HCT116 (cell line): ENCODE measurements around the gene OR4D9. TPM values are rescaled to one million over a fixed set of nuclear protein-coding genes. Genes with fewer than 3 reads are reported as not detected.

Source experiments
- ATAC-seq: fragments of 200-7000 bp; cut with Tn5 transposase; 2 replicates; pipeline ENCODE4 v1.9.1; 2020; ENCODE audit warnings: mild to moderate bottlenecking, moderate library complexity
- BruUV-seq: library from RNA; stranded (reverse); fragments of 400-500 nt; replicated peaks from 2 replicates; lab custom pipeline; 2021; lab: Mats Ljungman, UMichigan
- CTCF ChIA-PET: fragments of 300-600 bp; sonication (Branson Sonifier 250); formaldehyde crosslinking; loops from one replicate; lab custom pipeline; 2021; ENCODE audit warnings: antibody characterized with exemption; lab: Charles Lee
- POLR2A ChIA-PET: fragments of 300-600, 350-600 bp; sonication (Branson Sonifier 250); formaldehyde crosslinking; loops from one replicate; lab custom pipeline; 2021; ENCODE audit warnings: antibody characterized with exemption; lab: Charles Lee
- RAD21 ChIA-PET, 2 experiments: fragments of 300-600 bp; sonication (Branson Sonifier 250); formaldehyde crosslinking; loops; one replicate each; lab custom pipeline; 2023; ENCODE audit warnings: low total read pairs in 2 of 2; ENCODE audit not compliant: uncharacterized antibody in 2 of 2, unreplicated experiment in 2 of 2, low non-redundant PET in 1 of 2; lab: Charles Lee
- DNase-seq: peaks from one replicate; pipeline ENCODE4 v3.0.0-alpha.2; 2010; ENCODE audit warnings: low read depth, low spot score
- H2AFZ ChIP-seq: fragments of 200-600 bp; shearing (Covaris generic), sonication (generic); 2 replicates; pipeline ENCODE4 v1.6.1; 2017; ENCODE audit warnings: low read depth, mixed run types, mixed read lengths, antibody characterized with exemption, low read length; ENCODE audit not compliant: poor library complexity, severe bottlenecking
- H3K27ac ChIP-seq: 2 replicates; pipeline ENCODE4 v1.5.1; 2012; ENCODE audit warnings: low read depth, low read length
- H3K27me3 ChIP-seq: fragments of 200-600 bp; sonication (generic); 2 replicates; pipeline ENCODE4 v1.6.1; 2016; ENCODE audit warnings: mixed run types, low read length, mixed read lengths; ENCODE audit not compliant: insufficient read depth
- H3K36me3 ChIP-seq, 2 experiments: fragments of 200-500 bp in 1 of 2; fragments of 200-600 bp in 1 of 2; sonication (Bioruptor generic) in 1 of 2; sonication (generic) in 1 of 2; 2 replicates each; pipeline versions ENCODE4 v1.5.1 to v1.6.1; 2014 to 2016; ENCODE audit warnings: low read length in 2 of 2, inconsistent platforms in 1 of 2, mixed read lengths in 1 of 2, mixed run types in 1 of 2; ENCODE audit not compliant: insufficient read depth in 2 of 2, control insufficient read depth in 1 of 2
- H3K4me1 ChIP-seq, 2 experiments: fragments of 200-600 bp in 1 of 2; sonication (generic) in 1 of 2; 2 replicates each; pipeline versions ENCODE4 v1.5.1 to v1.6.1; 2012 to 2017; ENCODE audit warnings: low read length in 2 of 2, inconsistent platforms in 1 of 2, mild to moderate bottlenecking in 1 of 2, mixed read lengths in 1 of 2, mixed run types in 1 of 2, moderate library complexity in 1 of 2; ENCODE audit not compliant: insufficient read depth in 2 of 2, control insufficient read depth in 1 of 2
- H3K4me2 ChIP-seq: fragments of 200-600 bp; sonication (generic); 2 replicates; pipeline ENCODE4 v1.6.1; 2017; ENCODE audit warnings: mixed run types, low read length, mixed read lengths
- H3K4me3 ChIP-seq, 2 experiments: fragments of 200-600 bp in 1 of 2; sonication (generic) in 1 of 2; replicated peaks in 1 of 2; 2 replicates each; pipeline ENCODE4 v1.5.1; 2011 to 2016; ENCODE audit warnings: low read length in 2 of 2, control low read depth in 1 of 2, low read depth in 1 of 2, mild to moderate bottlenecking in 1 of 2, mixed read lengths in 1 of 2, mixed run types in 1 of 2
- H3K79me2 ChIP-seq: fragments of 200-600 bp; sonication (generic); 2 replicates; pipeline ENCODE4 v1.6.1; 2017; ENCODE audit warnings: mild to moderate bottlenecking, mixed run types, low read length, moderate library complexity, mixed read lengths; ENCODE audit not compliant: insufficient read depth
- H3K9ac ChIP-seq: fragments of 200-600 bp; sonication (generic); 2 replicates; pipeline ENCODE4 v1.6.1; 2016; ENCODE audit warnings: low read length, mixed read lengths
- H3K9me2 ChIP-seq: fragments of 200-600 bp; sonication (generic), shearing (Covaris generic); 2 replicates; pipeline ENCODE4 v1.6.1; 2017; ENCODE audit warnings: mixed run types, mild to moderate bottlenecking, moderate library complexity; ENCODE audit not compliant: insufficient read depth
- H3K9me3 ChIP-seq, 2 experiments: fragments of 200-500 bp in 1 of 2; fragments of 200-600 bp in 1 of 2; sonication (Bioruptor generic) in 1 of 2; sonication (generic) in 1 of 2; 2 replicates each; pipeline ENCODE4 v1.6.1; 2014 to 2017; ENCODE audit warnings: low read length in 2 of 2, mixed read lengths in 2 of 2, inconsistent platforms in 1 of 2, low read depth in 1 of 2, mild to moderate bottlenecking in 1 of 2, mixed run types in 1 of 2, moderate library complexity in 1 of 2; ENCODE audit not compliant: control insufficient read depth in 1 of 2, insufficient read depth in 1 of 2
- H4K20me1 ChIP-seq: fragments of 200-600 bp; sonication (generic), shearing (Covaris generic); 2 replicates; pipeline ENCODE4 v1.6.1; 2017; ENCODE audit warnings: mixed run types, mild to moderate bottlenecking, moderate library complexity; ENCODE audit not compliant: insufficient read depth
- ATF3 ChIP-seq: IDR thresholded peaks from 2 replicates; pipeline ENCODE4 v1.6.1; 2012
- CBX3 ChIP-seq: IDR thresholded peaks from 2 replicates; pipeline ENCODE4 v1.6.1; 2012; ENCODE audit warnings: low read depth
- CEBPB ChIP-seq: IDR thresholded peaks from 2 replicates; pipeline ENCODE4 v1.6.1; 2012; ENCODE audit warnings: low read depth
- EGR1 ChIP-seq: IDR thresholded peaks from 2 replicates; pipeline ENCODE4 v1.6.1; 2012; ENCODE audit warnings: low read depth
- EZH2 ChIP-seq: fragments of 200-600 bp; sonication (generic); IDR thresholded peaks from 2 replicates; pipeline ENCODE4 v1.6.1; 2017; ENCODE audit warnings: antibody characterized with exemption, mixed run types
- FOSL1 ChIP-seq: IDR thresholded peaks from 2 replicates; pipeline ENCODE4 v1.6.1; 2012; ENCODE audit warnings: low read depth
- JUND ChIP-seq: IDR thresholded peaks from 2 replicates; pipeline ENCODE4 v1.6.1; 2012
- RAD21 ChIP-seq: IDR thresholded peaks from 2 replicates; pipeline ENCODE4 v1.6.1; 2012; ENCODE audit warnings: low read depth, mild to moderate bottlenecking
- REST ChIP-seq: IDR thresholded peaks from 2 replicates; pipeline ENCODE4 v1.6.1; 2012; ENCODE audit warnings: low read depth
- SRF ChIP-seq: IDR thresholded peaks from 2 replicates; pipeline ENCODE4 v1.6.1; 2012; ENCODE audit warnings: low read depth
- ZBTB33 ChIP-seq: IDR thresholded peaks from 2 replicates; pipeline ENCODE4 v1.6.1; 2011; ENCODE audit warnings: mild to moderate bottlenecking, low read length, moderate library complexity; ENCODE audit not compliant: insufficient replicate concordance; ENCODE audit errors: extremely low read depth
- ZFX ChIP-seq: fragments of 450-650 bp; IDR thresholded peaks from 2 replicates; pipeline ENCODE4 v1.6.1; 2017
- ZNF274 ChIP-seq: fragments of 200-500 bp; sonication (Bioruptor generic); IDR thresholded peaks from 2 replicates; pipeline ENCODE4 v1.6.1; 2014; ENCODE audit warnings: mild to moderate bottlenecking, low read depth, low read length, inconsistent platforms
- intact Hi-C: fragments of 100-400 bp; cut with micrococcal nuclease; formaldehyde crosslinking; loops from 2 replicates; pipeline ENCODE4 v1.10.0; 2022
- total RNA-seq: library from RNA; stranded (reverse); gene quantifications from one replicate; pipeline ENCODE4 v1.2.1, GENCODE V29; 2021; ENCODE audit not compliant: unreplicated experiment

Gene OR4D9
- total RNA-seq, 1 experiment from 2014 or later = not detected

GRCh38 chr11:59550842-59551658, 39.7 kb downstream of the OR4D9 start (continued):
- TF ChIP-seq ZBTB33 (no peak), CEBPB (peak; percentile 79)
- TF ChIP-seq, all 23 proteins: peak for 9

GRCh38 chr11:59551659-59552521, 40.6 kb downstream of the OR4D9 start:
- no TSS peak for BruUV-seq
- Histone ChIP-seq H3K27ac (peak overlapping the region; percentile 74; the same call in 1 of the 2 replicates), H3K79me2 (no peaks in the 10 kb centered on the region), H3K9me3 (no peaks in the 10 kb centered on the region), H3K9ac (peak overlapping the region; percentile 41), H3K27me3 (no peaks in the 10 kb centered on the region), H3K4me3 (peak overlapping the region; percentile 34 to 40; a peak in 3 of 4 replicates), H3K4me1 (peaks cover 42 to 66% of the 10 kb centered on the region in 2 experiments), H3K36me3 (no peaks in the 10 kb centered on the region), H2AFZ (no peak overlapping the region), H3K4me2 (peak overlapping the region; percentile 59), H3K9me2 (no peaks in the 10 kb centered on the region), H4K20me1 (no peaks in the 10 kb centered on the region)
- ChIA-PET RAD21 (no interaction called here), POLR2A (no interaction called here), CTCF (no interaction called here)
- intact Hi-C loops = loop anchor here (1.0 to 10.0 kb wide), 4 partner anchors 8 to 1887 kb away; partner anchors contain the start of genes STX3 and ZDHHC5
- DNase-seq (peak; percentile 55), ATAC-seq (no peak)
- TF ChIP-seq ATF3 (peak; percentile 76), ZFX (no peak), RAD21 (no peak), REST (no peak), ZBTB33 (no peak), JUND (no peak), FOSL1 (0 out of 2 replicates have a peak, but pooled peaks have one; percentile 11), SRF (no peak), EZH2 (no peak), CBX3 (no peak), ZNF274 (no peak), EGR1 (0 out of 2 replicates have a peak, but pooled peaks have one; percentile 9)
